Activated CD4-positive, alpha-beta T cell treated with anti-CD3 and anti-CD28 coated beads for 48 hours (primary cell): ENCODE measurements around the gene PTPRM.
A peak's percentile ranks its signal among the peaks of the same experiment; 100 is the strongest.

ENCODE experiments used
- DNase-seq: peaks from one replicate; pipeline ENCODE4 v3.0.0-alpha.2; 2020

The PTPRM gene

DNA sequence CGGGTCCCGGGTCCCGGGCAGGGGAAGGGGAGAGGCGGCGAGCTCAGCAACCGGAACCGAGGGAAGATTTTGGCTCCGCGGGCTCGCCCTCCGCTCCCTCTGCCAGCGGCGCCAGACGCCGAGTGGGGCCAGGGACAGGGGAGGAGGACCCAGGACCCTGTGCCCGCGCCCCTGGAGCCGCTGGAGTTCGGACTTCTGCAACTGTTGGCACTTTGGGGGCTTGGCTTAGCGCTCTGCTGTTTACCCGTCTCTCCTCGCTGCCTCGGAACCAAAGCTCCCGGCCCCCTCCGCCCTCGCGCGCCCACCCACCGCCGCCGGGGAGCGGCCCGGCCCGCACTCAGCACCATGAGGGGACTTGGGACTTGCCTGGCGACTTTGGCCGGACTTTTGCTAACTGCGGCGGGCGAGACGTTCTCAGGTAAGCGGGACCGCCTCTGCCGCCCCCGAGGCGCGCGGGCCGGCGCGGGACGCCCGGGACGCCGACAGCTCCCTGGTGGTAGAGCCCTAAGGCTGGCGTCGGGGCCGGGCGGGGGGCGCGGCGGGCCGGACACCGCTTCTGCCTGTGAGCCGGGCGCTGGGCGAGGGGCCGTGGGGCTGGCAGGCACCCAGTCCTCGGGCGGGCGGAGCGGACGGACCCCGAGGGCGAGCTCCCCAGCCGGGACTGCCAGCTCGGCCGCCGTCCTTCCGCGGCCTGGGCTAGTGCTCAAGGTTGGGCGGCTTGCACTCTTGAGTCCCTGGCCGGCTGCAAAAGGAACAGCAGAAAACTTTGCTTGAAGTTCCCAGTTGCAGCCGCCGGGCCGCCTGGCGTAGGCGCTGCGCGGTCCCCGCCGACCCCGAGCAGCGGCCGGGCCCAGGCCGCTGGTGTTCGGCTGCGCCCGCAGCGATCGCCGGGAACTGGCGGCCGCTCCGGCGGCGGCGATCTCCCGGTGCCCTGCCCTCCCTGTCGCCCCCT lies 634 bp downstream of the PTPRM start:
- DNase-seq, result peak; percentile 17

DNA sequence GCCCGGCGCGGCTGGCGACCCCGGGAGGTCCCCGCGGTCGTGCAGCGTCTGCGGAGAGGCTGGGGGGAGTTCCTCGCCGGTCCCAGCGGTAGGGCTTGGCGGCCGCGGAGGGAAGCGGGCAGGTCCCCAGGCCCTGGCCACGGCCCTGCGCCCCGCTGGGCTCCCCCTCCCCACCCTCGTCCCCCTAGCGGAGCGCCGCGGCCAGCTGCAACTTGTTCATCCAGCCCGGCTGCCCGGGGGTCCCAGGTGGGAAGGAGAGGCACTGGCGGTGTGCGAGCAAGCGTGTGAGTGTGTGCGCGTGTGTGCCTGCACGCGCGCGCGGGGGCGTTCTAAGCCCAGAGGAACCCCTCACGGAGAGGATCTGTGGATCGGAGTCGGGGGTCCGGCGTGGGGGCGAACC lies 1.3 kb downstream of the PTPRM start:
- DNase-seq, result no peak

DNA sequence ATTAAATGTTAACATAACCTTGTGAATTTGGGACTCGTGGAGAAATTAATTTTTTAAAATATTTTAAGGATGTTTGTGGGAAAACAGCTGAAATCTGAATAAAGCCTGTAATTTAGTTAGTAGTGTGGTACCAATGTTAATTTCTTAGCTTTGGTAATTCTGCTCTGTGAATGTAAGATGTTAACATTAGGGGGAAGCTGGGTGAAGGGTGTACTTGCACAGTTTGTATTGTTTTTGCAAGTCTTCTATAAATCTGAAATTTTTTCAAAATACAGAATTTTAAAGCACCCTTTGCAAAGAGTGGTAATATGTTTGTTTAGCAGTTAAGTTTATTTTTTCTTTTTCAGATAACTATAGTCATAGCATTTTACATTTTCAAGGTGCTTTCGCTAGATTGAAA lies 4.5 kb downstream of the PTPRM start:
- DNase-seq, result no peak

DNA sequence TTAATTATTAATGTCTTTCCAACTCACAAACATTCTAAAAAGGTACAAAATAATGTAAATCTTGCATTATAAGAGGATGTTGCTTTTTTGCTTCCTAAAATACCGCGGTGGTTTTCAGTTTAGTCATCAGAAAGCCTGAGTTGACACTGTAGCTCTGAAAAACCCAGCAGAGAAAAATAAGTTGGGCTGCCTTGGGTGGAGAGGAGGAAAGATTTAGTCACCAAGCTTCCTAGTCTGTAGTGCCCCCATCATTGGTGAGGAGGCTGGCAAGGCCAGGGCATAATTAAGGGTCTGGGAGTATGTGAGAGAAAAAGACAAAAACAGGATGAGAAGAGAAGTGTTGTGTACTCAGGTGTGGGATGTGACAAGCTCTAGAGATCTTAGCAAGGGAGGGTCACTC lies 5.7 kb downstream of the PTPRM start:
- DNase-seq, result no peak

DNA sequence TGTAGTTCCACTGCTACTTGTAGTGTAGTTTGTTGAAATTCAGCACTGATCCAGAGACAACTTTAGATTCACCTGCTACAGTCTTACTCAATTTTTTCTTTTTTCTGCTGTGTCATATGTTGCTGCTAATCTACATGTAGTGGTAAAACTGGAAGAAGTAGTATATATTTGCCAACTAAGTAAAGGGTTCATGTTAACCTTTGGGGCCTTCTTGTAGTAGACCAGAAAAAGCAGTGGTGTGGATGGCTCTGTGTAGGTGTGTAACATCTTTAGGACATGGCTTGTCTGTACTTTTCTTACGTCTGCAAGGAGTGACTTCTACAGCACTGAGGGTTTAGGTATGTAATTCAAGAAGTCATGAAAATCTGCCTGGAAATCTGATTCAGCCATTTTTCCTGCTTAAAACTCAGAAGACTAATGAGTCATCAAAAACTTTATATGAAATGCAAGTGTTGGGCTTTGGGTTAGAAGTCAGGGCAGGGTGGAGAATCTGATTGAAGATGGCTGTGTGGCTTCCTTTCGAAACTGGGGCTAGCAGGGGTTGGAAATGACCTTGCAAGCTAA lies 8.4 kb downstream of the PTPRM start:
- no peak for DNase-seq

DNA sequence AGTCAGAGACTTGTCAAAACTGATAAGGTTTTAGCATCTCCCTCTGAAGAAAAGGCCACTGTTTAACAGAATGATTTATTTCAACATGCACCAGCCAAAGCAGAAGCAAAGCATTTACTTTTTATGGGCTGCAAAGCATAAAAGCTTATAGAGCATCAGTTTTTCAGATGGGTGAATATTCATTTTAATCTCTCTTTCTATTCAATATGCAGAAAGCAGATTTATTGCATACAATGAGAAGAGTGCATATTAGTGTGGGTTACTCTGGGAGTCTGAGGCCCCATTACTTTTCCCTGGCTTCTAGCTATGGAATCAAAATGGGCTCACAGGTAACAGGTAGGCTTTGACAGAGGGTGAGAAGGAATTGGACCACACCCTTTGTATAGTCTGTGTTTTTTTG lies 9.0 kb downstream of the PTPRM start:
- no peak for DNase-seq

DNA sequence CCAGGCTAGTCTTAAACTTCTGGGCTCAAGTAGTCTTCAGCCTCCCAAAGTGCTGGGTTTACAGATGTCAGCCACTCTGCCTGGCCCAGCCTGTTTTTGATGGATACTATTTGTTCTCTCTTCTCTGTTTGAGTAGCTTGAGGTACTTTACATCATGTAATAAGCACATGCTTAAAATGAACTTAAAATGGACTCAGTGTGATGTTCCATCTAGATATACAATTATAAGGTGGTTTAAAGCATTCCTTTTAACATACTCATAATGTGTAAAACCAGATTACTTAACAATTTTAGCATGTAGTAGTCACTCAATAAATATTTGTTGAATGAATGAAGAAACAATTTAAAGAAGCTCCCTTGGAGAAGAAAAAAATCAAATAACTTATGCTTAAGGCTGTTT lies 9.6 kb downstream of the PTPRM start:
- DNase-seq, result no peak

DNA sequence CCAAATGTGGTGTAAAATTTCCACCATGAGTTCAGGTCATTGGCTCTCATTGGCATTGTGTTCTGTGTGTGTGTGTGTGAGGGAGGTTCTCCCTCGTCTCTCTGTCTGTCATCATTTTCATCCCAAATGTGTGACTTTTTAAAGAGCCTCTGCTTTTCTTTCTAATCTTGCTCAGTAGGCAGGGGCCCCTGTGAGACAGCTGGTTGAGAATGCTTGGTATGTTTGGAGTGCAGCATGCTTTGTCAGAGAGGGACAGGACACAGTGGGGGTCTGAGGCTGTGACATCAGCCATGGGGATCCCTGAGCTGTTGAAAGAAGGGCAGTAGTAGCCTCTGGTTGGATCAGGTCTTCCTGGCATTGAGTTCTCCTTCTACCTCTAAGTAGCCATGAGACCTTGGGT lies 10.6 kb downstream of the PTPRM start:
- no peak for DNase-seq

DNA sequence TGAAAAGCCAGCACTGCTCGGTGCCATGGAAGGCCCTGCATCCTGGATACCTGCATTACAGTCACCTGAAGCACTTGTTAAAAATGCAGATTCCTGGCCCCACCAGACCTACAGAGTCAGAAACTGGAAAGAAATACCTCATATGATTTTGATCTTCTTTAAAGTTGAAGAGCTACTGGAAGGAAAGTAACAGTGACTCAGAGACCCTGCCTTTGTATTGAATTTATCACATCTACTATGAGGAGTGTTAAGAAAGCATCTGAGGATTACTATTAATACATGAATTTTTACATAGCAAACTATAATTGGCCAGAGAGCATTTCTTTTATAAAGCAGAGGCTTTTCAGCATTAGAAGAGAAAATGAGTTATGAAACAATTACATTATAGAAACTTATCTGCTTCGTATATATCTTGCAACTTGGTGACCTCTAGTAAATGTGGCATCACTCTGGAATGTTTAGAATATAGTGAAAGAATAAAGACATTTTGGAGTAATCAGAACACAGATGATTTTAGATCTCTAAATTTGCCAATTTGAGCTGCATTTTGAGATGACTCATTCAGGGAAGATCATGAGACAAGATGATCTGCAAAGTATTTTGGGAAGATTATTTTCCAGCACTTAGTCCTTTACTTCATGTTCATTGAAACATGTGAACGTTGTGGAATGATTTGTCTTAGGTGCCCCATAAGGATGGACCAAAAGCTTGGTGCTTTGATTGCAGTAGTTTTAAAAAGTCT lies 12.2 kb downstream of the PTPRM start:
- no peak for DNase-seq

DNA sequence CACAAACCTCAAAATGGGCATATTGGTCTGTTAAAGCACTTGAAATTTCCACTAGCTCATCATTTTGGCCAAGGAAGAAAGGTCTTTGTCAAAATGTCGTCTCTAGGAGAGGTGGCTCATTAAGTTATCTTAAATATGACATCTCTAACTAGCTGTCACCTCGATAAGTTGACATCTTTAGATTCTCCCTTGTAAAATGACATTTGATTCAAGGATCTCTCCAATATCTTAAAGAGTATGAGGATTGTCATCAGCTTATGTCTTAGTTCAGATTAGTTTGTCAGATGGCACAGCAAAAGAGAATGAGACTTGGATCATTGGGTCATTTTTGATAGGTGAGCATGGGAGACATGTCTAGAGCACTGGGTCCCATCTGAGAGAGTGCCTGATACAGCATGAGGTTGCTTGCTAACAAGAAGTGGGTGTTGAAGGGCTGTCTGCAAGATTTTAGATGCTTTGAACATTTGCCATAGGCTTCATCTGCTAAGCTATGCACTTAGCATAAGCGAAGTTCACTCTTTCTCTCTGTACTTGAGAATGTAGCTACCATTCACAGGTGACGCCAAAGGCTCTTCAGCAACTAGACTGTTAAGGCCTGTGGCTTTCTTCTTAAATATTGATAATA lies 12.9 kb downstream of the PTPRM start:
- DNase-seq, result no peak

DNA sequence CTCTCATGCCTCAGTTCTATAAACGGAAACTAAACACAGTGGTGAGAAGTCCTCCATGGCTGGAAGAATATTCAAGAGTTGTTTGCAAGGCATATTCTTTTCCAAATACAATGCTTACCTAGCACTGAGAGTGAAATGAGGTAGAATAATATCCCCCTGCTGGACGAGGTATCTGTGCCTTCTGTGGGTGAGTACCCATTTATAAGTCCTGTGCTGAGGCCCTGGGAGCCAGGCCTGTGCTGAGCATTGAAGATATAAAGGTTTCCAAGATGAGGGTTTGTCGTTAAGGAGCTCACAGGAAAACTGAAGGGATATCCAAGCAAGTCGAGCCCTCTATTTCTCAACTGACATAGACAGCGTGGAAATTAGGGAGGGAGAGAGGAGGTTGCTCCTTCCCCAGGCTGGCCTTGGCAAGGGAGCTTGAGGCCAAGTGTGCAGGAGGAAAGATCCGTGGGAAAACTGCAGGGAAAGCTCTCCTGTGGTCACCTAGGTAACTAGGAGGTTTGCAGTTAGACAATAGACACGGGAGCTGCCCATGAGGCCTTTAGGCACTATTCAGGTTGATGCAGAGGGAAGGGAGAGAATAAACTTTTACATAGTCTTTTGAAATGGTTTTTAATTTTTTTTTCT lies 17.6 kb downstream of the PTPRM start:
- no peak for DNase-seq

DNA sequence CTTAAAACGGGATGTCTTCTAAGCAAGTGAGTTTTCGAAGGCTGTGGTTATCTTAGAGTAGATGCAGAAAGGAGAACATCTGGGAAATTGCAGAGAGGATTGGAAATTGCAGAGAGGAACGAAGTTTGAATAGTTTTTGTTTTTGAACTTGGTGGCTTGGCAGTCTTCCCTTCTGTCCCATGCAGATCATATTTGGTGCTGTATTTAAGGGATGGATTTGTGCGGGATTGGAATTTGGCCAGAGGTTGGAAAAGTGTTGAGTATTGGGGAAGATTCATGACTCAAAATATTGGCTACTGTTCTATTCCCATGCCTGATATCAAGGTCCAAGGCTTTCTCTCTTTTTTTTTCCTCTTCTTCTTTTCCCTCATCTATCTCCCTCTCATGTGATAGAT lies 18.2 kb downstream of the PTPRM start:
- no peak for DNase-seq

DNA sequence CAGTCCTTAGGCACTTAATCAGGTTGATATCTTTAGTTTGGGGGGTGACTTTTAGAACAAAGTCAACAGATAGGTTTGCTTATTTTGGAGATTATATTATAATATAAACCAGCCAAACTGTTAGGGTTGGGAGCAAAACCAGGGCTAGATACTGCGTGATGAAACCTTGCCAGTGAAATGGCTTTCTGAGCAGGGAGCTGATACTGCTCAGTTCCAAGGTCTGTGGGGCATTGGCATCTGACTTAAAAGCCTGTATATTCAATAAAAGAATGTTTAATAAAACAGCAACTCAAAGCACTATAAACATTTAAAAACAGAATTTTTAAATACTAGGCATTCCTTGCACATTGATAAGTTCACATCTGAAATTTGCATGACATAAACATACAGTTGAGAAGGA lies 19.3 kb downstream of the PTPRM start:
- DNase-seq, result no peak

DNA sequence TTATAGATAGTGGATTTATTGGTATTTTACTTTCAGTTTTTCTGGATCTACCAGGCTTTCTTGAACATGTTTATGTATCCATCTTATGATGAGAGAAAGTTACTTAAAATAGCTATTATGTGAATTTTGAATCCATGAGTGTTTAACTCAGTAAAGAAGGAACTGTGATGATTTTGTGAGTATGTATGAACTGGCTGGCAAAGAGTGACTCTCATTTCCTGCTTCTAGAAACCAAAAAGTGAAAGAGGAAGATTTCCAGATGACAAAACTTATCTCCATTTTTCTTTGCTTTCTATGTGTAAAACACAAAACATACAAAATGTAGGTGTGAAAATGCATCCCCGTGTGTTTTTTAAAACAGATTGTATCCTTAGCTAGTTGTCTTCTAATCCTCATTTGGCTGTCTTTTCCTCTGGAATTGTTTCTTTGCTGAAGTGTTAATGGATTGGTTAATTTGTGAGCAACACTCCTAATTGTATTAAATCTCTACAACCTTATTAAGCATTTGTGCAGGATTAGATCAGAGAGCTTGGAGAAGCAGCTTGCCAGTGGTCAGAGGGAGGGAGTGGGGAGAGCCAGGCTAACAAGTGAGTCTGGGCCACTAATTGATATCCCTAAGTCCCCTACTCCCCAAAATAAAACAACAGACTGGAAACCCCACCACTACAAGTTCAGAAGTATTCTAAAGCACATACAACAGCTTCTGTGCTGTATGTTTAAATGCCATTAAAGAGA lies 23.9 kb downstream of the PTPRM start:
- DNase-seq, result no peak

DNA sequence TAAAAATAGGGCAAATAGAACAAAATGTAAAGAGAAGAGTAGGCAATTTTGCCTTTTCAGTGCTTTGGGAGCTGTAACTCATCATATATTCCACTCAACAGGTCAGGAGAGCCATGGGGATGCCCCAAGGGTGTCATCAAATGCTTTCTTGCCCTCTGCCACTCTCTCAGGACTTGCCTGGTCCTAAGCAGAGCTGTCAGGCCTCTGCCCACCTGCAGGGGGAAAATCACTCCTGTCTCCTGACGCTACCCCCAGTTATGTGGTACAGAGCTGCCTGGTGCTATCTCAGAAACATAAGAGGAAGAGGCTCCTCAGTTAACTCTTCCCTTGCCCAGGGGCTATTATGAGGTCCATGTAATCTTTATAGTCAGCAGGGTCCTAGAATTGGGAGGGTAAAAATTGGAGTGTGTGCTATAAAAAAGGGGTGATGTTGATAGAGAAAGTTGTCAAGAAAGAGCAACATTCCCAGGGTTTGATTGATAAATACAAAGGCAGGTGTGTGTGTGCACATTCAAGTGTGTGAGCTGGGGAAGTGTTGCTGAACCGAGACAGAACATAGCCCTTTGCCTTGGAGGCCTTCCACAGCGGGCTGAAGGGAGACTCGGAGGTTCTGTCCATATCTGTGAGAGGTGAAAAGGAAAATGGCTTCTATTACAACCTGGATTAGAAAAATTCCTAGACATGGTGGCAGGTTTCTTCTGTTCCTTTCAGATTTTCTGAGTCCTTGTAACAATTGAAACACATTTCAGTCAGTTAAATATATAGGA lies 25.4 kb downstream of the PTPRM start:
- DNase-seq, result no peak

DNA sequence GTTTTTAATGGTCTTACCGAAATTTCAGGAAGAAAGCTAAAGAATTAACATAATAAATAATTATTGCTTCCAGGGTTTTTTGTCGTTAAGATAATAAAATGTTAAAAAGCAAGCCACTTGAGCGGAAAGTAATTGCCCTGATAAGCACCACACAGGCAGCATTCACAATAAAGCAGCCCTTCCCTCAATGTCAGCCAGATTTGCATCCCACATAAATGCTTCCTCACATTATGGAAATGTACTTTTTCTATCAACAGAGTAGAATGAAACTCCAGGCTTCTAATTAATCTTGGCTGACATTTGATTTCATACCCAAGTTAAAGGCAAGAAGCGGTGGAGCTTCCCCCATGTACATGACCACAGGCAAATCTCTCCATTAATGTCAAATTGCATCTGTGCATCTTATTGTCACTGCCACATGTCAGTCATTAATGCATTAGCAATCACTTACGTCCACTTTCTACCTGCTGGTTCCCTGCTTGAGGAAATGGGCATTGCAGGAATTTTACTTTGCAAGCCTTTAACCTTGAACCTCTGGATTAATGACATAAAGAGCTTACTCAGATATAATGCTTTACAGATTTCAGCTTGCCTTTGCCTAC lies 26.2 kb downstream of the PTPRM start:
- no peak for DNase-seq

DNA sequence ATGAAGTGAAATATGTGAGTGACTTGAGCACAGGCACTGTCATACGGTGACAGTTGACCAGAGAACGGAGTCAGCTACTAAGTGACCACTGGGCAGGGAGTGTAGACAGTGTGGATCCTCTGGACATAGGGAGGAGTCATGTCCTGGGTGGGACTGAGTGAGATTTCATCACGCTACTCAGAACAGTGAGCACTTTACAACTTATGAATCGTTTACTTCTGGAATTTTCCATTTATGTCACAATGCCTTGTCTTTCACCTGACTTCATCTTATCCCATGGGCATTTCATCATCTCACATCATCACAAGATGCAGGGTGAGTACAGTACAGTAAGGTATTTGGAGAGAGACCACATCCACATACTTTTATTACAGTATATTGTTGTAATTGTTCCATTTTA lies 29.0 kb downstream of the PTPRM start:
- DNase-seq, result no peak

DNA sequence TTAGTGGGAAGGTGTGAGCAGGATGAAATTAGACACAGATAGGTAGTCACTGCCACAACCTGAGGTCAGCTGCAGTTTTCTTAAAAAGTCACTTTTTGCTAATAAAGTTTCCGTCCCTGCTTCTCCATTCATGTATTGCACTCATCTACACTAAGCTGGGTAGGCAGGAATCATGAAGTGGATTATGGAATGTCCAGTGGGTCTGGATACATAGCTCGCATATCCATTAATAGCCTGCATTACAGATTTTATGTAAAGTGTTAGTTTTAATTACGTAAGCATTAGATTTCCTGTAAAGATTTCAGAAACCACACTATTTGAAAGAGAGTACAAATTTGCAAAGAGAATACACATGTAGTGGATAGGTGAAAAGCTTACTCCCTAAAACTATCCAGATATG lies 30.4 kb downstream of the PTPRM start:
- no peak for DNase-seq

DNA sequence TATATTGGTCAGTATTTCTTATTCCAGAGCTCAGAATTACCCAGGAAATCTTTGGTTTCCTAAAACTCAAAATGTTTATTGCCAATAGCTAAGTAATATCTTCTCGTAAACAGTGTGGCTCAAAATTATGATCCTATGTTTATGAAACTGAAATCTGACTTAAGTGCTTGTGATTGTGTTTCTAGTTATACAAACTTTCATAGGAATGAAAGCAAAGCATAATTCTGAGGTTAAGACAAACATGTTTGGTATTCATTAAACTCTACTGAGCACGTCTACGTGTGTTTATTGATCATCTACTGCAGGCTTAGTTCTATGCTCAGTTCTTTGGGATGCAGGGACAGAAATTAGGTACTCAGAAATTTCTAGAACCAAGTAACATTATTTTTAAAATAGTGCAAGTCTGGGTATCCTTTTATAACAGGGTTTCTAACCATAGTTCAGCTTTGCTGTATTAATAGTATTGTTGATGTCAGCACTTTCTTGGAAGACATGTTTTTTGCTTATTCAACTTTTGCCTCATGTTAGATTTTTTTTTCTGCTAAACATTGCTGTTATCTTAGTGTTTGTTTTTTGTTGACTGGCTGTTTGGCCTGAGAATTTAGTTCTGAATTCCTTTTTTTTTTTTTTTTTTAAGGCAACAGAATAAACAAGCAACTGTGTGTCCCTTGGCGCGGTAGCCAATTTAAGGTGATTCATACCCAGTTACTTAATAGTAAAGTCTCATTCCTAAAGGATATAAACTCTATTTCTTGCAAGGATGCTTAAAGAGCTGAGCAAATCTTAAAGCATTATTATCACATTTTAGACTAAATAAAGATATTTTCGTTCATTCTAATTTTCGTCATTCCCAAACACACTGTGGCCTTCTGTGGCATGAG lies 31.3 kb downstream of the PTPRM start:
- DNase-seq, result no peak

DNA sequence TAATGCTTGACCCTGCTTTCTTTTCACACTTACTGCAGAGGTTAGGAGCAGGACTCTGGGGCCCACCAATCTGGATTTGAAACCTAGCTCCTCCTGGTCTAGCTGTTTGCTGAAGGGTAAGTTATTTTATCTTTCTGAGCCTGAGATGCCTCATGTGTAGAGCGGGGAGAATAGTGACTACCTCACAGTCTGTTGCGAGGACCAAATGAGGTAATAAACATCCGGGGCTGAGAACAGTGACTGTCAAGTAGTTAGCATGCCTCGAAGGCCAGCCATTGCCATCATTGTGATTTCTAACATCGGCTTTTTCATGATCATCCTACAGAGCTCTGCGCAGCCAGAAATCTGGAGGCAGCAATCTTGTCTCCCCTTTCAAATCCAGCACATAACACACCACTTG lies 32.9 kb downstream of the PTPRM start:
- DNase-seq, result no peak
